ENCODE measurements around the gene RAMP1.

RAMP1 gene

DNA sequence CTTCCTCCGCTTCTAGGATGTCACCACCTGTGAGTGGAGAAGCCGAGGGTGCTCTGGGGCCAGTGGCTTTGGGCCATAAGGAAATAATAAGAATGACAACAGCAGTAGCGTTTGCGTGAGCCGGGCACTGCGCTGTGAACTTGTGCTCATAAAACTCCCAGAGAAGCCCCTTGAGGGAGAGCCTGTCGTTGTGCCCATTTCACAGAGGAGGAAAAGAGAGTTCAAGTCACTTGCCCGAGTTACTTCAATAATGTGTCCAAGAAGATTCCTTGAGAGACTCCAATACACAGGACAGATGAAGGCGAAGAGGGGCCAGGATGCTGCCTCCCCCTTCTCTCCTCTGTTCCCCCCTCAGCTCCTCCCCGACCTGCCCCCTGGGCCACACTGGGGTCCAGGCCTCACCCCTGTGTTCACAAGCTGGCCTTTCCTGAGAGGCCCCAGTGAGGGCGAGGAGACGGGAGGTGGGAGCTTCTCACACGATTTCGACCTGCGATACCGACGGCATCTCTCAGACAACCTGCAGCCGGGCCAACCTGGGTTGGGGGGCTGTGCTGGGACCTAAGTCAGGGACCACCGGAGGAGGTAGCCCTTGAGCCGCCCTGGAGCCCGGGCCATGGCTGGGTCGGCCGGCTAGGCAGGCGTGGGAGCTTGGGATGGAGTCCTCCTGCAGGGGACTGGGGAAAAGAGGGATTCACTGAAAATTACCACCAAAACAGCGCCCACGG, 53.9 kb downstream of the RAMP1 start:
- no peaks in the 10 kb centered on the region for H3F3A ChIP-seq (ENCODE audit: insufficient read depth)
- H3K4me3 ChIP-seq (ENCODE audit: insufficient read depth, low read length, poor library complexity, severe bottlenecking) = no peak overlapping the region
- no peak for TF ChIP-seq CTCF (IDR thresholded peaks at IDR 0.05; ENCODE audit: insufficient read depth, low read length, poor library complexity, severe bottlenecking)
- no peak for TF ChIP-seq EZH2phosphoT487 (conservative IDR thresholded peaks at IDR 0.05; ENCODE audit: low read length)
- H4K20me1 ChIP-seq (ENCODE audit: low read depth, low read length) = no peaks in the 10 kb centered on the region
- H3K79me2 ChIP-seq (ENCODE audit: insufficient read depth, low read length) = no peaks in the 10 kb centered on the region
- no peak overlapping the region for H3K4me2 ChIP-seq (ENCODE audit: low read depth, low read length, poor library complexity, severe bottlenecking)
- no peaks in the 10 kb centered on the region for H3K9me3 ChIP-seq (ENCODE audit: insufficient read depth, low read length)
- H2AFZ ChIP-seq (ENCODE audit: low read depth, low read length, severe bottlenecking) = no peak overlapping the region
- H3K36me3 ChIP-seq (ENCODE audit: low read length) = no peaks in the 10 kb centered on the region
- no peaks in the 10 kb centered on the region for H3K27me3 ChIP-seq (ENCODE audit: low read length)
- H3K9ac ChIP-seq (ENCODE audit: low read length) = no peak overlapping the region
- no peak overlapping the region for H3K27ac ChIP-seq (ENCODE audit: low read depth, low read length)
- H3K9me2 ChIP-seq (replicated peaks; ENCODE audit: insufficient read depth, low read length) = no peaks in the 10 kb centered on the region

DNA sequence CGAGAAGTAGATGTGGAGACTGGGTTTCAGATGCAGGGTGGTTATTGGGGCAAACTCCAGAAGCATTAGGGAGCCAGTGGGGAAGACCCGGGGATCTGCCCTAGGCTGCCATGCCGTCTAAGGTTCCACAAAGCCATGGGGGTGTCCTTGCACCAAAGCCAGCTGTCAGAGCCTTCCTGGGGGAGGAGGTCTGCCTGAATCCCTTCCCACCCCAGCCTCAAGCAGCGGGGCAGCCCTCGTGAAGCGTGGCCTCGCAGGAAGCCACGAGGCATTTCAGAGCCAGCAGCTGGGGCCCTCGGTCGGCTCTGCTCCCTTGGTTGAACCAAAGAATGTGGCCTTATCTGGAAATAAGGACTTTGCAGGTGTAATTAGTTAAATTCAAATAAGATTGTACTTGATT, 56.2 kb downstream of the RAMP1 start:
- TF ChIP-seq EZH2phosphoT487 (conservative IDR thresholded peaks at IDR 0.05; ENCODE audit: low read length) (no peak), CTCF (IDR thresholded peaks at IDR 0.05; ENCODE audit: insufficient read depth, low read length, poor library complexity, severe bottlenecking) (no peak)
- H3K9ac ChIP-seq (ENCODE audit: low read length) = no peak overlapping the region
- H3K36me3 ChIP-seq (ENCODE audit: low read length) = no peaks in the 10 kb centered on the region
- no peaks in the 10 kb centered on the region for H3K9me3 ChIP-seq (ENCODE audit: insufficient read depth, low read length)
- H3K27me3 ChIP-seq (ENCODE audit: low read length) = no peaks in the 10 kb centered on the region
- no peaks in the 10 kb centered on the region for H3K79me2 ChIP-seq (ENCODE audit: insufficient read depth, low read length)
- H2AFZ ChIP-seq (ENCODE audit: low read depth, low read length, severe bottlenecking) = no peak overlapping the region
- H4K20me1 ChIP-seq (ENCODE audit: low read depth, low read length) = no peaks in the 10 kb centered on the region
- no peak overlapping the region for H3K4me2 ChIP-seq (ENCODE audit: low read depth, low read length, poor library complexity, severe bottlenecking)
- H3K9me2 ChIP-seq (replicated peaks; ENCODE audit: insufficient read depth, low read length) = no peaks in the 10 kb centered on the region
- H3K27ac ChIP-seq (ENCODE audit: low read depth, low read length) = no peak overlapping the region
- H3F3A ChIP-seq (ENCODE audit: insufficient read depth) = no peaks in the 10 kb centered on the region
- H3K4me3 ChIP-seq (ENCODE audit: insufficient read depth, low read length, poor library complexity, severe bottlenecking) = no peak overlapping the region

- Histone ChIP-seq H3K4me3 (ENCODE audit: insufficient read depth, low read length, poor library complexity, severe bottlenecking) (no peak overlapping the region), H3K9me3 (ENCODE audit: insufficient read depth, low read length) (no peaks in the 10 kb centered on the region), H3K9ac (ENCODE audit: low read length) (no peak overlapping the region), H3K27me3 (ENCODE audit: low read length) (no peaks in the 10 kb centered on the region), H3K79me2 (ENCODE audit: insufficient read depth, low read length) (no peaks in the 10 kb centered on the region), H2AFZ (ENCODE audit: low read depth, low read length, severe bottlenecking) (no peak overlapping the region), H3K9me2 (replicated peaks; ENCODE audit: insufficient read depth, low read length) (no peaks in the 10 kb centered on the region), H3K4me2 (ENCODE audit: low read depth, low read length, poor library complexity, severe bottlenecking) (no peak overlapping the region), H3F3A (ENCODE audit: insufficient read depth) (no peaks in the 10 kb centered on the region), H3K27ac (ENCODE audit: low read depth, low read length) (no peak overlapping the region), H4K20me1 (ENCODE audit: low read depth, low read length) (no peaks in the 10 kb centered on the region), H3K36me3 (ENCODE audit: low read length) (no peaks in the 10 kb centered on the region)
- TF ChIP-seq CTCF (IDR thresholded peaks at IDR 0.05; ENCODE audit: insufficient read depth, low read length, poor library complexity, severe bottlenecking) = no peak
- TF ChIP-seq EZH2phosphoT487 (conservative IDR thresholded peaks at IDR 0.05; ENCODE audit: low read length) = no peak
Measured at GRCh38 chr2:237916296-237916695, 56.9 kb downstream of the RAMP1 start.

All from SU-DHL-6 (cell line).